Measurements from ENCODE around the gene TRIM36.

Gene TRIM36

GRCh38 chr5:115193295-115193694 is 23.6 kb upstream of the TRIM36 start:
- no peak for DNase-seq (ENCODE audit: low spot score)
- no peak for TF ChIP-seq CTCF (conservative IDR thresholded peaks at IDR 0.05; ENCODE audit: low read depth)
- ChIA-PET POLR2A (ENCODE audit: low non-redundant PET) (no interaction called here), CTCF (no interaction called here)
- no peak overlapping the region for H3K27ac ChIP-seq

- POLR2A ChIA-PET (ENCODE audit: low non-redundant PET): no interaction called here
- CTCF ChIA-PET: interaction anchor here (0.6 kb wide), 2 partner anchors 53 to 93 kb away, joined by 3 read pairs; no protein-coding TSS in a partner anchor
- DNase-seq (ENCODE audit: low spot score): no peak
- no peak for TF ChIP-seq CTCF (conservative IDR thresholded peaks at IDR 0.05; ENCODE audit: low read depth)
- no peak overlapping the region for H3K27ac ChIP-seq
Measured at GRCh38 chr5:115192098-115192497, 22.4 kb upstream of the TRIM36 start.

- CTCF ChIA-PET: interaction anchor here (0.6 kb wide), 2 partner anchors 54 to 93 kb away, joined by 3 read pairs; no protein-coding TSS in a partner anchor
Measured at GRCh38 chr5:115191474-115192031, 21.8 kb upstream of the TRIM36 start.

DNA sequence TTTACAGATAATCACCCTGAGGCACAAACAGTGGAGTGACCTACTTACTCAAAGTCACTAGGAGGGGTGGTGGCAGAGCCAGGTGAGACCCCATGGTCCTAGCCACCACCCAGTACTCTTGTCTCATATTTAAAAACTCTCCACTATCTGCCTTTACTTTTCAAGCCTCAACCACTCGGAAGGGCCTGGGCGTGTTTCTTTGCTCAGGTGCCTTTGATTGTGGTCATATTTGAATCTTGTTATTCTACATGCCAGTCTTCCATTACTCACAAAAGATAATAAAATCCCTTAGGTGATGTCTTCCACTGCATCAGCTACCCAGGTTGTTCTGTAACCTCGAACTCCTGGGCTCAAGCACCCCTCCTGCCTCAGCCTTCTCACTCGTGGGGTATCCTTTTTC is 20.7 kb upstream of the TRIM36 start:
- no peak for TF ChIP-seq CTCF (conservative IDR thresholded peaks at IDR 0.05; ENCODE audit: low read depth)
- DNase-seq (ENCODE audit: low spot score): no peak
- CTCF ChIA-PET: no interaction called here
- POLR2A ChIA-PET (ENCODE audit: low non-redundant PET): no interaction called here
- no peak overlapping the region for H3K27ac ChIP-seq

More at GRCh38 chr5:115191474-115192031, 21.8 kb upstream of the TRIM36 start:
- no peak overlapping the region for H3K27ac ChIP-seq
- POLR2A ChIA-PET (ENCODE audit: low non-redundant PET): no interaction called here
- no peak for DNase-seq (ENCODE audit: low spot score)
- no peak for TF ChIP-seq CTCF (conservative IDR thresholded peaks at IDR 0.05; ENCODE audit: low read depth)

DNA sequence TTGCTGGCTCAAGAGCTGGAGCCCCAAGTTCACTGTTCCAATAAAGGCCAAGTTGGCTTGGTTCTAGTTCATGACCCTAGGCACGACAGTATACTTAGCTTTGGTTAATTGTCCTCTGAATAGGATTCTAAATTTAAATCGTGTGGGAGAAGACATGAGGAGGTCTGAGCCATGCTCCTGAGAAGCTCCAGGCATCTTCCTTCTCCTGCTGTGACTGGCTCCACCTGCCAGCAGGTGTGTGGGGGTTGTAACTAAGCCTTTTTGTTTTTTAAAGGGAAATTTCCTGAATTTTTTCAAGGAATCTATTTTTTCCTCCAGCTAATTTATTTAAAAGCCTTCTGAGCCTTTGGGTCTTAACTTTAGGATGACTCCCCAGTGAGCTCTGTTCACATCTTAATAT is 20.2 kb upstream of the TRIM36 start:
- TF ChIP-seq CTCF (conservative IDR thresholded peaks at IDR 0.05; ENCODE audit: low read depth): no peak
- no peak for DNase-seq (ENCODE audit: low spot score)
- no peak overlapping the region for H3K27ac ChIP-seq
- POLR2A ChIA-PET (ENCODE audit: low non-redundant PET): no interaction called here
- CTCF ChIA-PET: interaction anchor here (0.6 to 0.7 kb wide), 2 partner anchors 70 to 98 kb away, joined by 4 to 9 read pairs; no protein-coding TSS in a partner anchor

DNA sequence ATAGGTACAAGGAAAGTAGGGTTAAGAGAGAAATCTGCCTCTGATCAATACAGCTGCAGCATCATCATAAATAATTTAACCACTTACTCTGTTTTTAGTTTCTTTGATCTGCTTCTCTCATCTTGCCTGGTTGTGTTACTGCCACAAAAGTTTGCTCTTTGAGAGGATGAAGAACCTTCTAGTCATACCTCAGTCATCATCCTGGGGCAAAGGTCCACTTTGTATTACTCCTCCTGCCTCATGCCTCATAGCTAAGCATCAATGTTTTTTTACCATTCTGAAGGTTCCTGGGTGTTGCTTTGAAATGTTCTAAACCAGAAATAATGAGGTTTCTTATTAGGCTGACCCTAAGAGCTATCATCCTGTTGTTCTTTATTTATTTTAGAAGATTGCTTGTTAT is 17.1 kb upstream of the TRIM36 start:
- H3K27ac ChIP-seq: no peak overlapping the region
- no peak for DNase-seq (ENCODE audit: low spot score)
- ChIA-PET POLR2A (ENCODE audit: low non-redundant PET) (no interaction called here), CTCF (interaction anchor here (0.5 to 1.4 kb wide), 2 partner anchors 8 to 31 kb away, joined by 3 to 5 read pairs; no protein-coding TSS in a partner anchor)
- no peak for TF ChIP-seq CTCF (conservative IDR thresholded peaks at IDR 0.05; ENCODE audit: low read depth)
